Pulmonary artery endothelial cell (primary cell): ENCODE measurements around the gene ERFE. TPM values are rescaled to one million over a fixed set of nuclear protein-coding genes. Genes with fewer than 3 reads are reported as not detected.
A peak's percentile ranks its signal among the peaks of the same experiment; 100 is the strongest.
"Not testable (repeated sequence)": the region's sequence is repeated elsewhere in the genome, so short reads cannot be mapped to it uniquely, and the experiment has no call there.

Experiments
- DNase-seq: peaks from one replicate; pipeline ENCODE4 v3.0.0-alpha.2; 2011; ENCODE audit warnings: low read depth, low spot score
- total RNA-seq: library from RNA; depleted of rRNA; stranded (reverse); fragments of >200 nt; gene quantifications from 2 replicates; pipeline ENCODE4 v1.2.3, GENCODE V29; 2014

ERFE gene
- total RNA-seq, 1 donor from 2014 or later, result 0.46 TPM

GRCh38 chr2:238167344-238167715 lies 8.6 kb downstream of the ERFE start:
- DNase-seq, result no peak

- no peak for DNase-seq
Observed at GRCh38 chr2:238167761-238168160, 9.0 kb downstream of the ERFE start.

- DNase-seq, result no peak
Observed at GRCh38 chr2:238168196-238169047, 9.7 kb downstream of the ERFE start.

- peak; percentile 30 for DNase-seq
Observed at GRCh38 chr2:238169048-238169707, 10.4 kb downstream of the ERFE start.

GRCh38 chr2:238169708-238170251 lies 11.0 kb downstream of the ERFE start:
- DNase-seq, result peak; percentile 65

GRCh38 chr2:238170386-238171071 lies 11.8 kb downstream of the ERFE start:
- no peak for DNase-seq

- DNase-seq, result not testable (repeated sequence)
Observed at GRCh38 chr2:238171072-238171431, 12.3 kb downstream of the ERFE start.

- DNase-seq, result no peak
Observed at GRCh38 chr2:238171575-238172187, 12.9 kb downstream of the ERFE start.

- no peak for DNase-seq
Observed at GRCh38 chr2:238172439-238172838, 13.7 kb downstream of the ERFE start.

- no peak for DNase-seq
Observed at GRCh38 chr2:238173692-238174091, 14.9 kb downstream of the ERFE start.

GRCh38 chr2:238174291-238174690 lies 15.5 kb downstream of the ERFE start:
- DNase-seq, result no peak

- no peak for DNase-seq
Observed at GRCh38 chr2:238174701-238175100, 15.9 kb downstream of the ERFE start.

- no peak for DNase-seq
Observed at GRCh38 chr2:238176613-238177012, 17.8 kb downstream of the ERFE start.

- no peak for DNase-seq
Observed at GRCh38 chr2:238180554-238180953, 21.8 kb downstream of the ERFE start.

- no peak for DNase-seq
Observed at GRCh38 chr2:238182362-238182761, 23.6 kb downstream of the ERFE start.

- no peak for DNase-seq
Observed at GRCh38 chr2:238183821-238184220, 25.1 kb downstream of the ERFE start.

- DNase-seq, result no peak
Observed at GRCh38 chr2:238187618-238188548, 29.1 kb downstream of the ERFE start.

- DNase-seq, result no peak
Observed at GRCh38 chr2:238190445-238190844, 31.7 kb downstream of the ERFE start.

- DNase-seq, result no peak
Observed at GRCh38 chr2:238202326-238203093, 43.7 kb downstream of the ERFE start.
